Left ventricle myocardium inferior (tissue), 1 donor: ENCODE measurements around the gene METRN. TPM values are rescaled to one million over a fixed set of nuclear protein-coding genes. Genes with fewer than 3 reads are reported as not detected.
A peak's percentile ranks its signal among the peaks of the same experiment; 100 is the strongest.

Experiments
- DNase-seq: peaks from one replicate; pipeline ENCODE4 v3.0.0-alpha.2; 2020
- H3K27ac ChIP-seq: fragments of 200-600 bp; replicated peaks from 2 replicates; pipeline ENCODE4 v1.8.0; 2021
- H3K27me3 ChIP-seq: fragments of 200-600 bp; 2 replicates; pipeline ENCODE4 v1.8.0; 2021; ENCODE audit warnings: low read depth
- H3K36me3 ChIP-seq: fragments of 200-600 bp; 2 replicates; pipeline ENCODE4 v1.8.0; 2021
- H3K4me1 ChIP-seq: fragments of 200-600 bp; 2 replicates; pipeline ENCODE4 v1.8.0; 2021
- H3K4me3 ChIP-seq: fragments of 200-600 bp; 2 replicates; pipeline ENCODE4 v1.8.0; 2021; ENCODE audit warnings: mild to moderate bottlenecking, moderate library complexity
- H3K9me3 ChIP-seq: fragments of 200-600 bp; replicated peaks from 2 replicates; pipeline ENCODE4 v1.8.0; 2021
- CTCF ChIP-seq: fragments of 200-600 bp; IDR thresholded peaks from 2 replicates; pipeline ENCODE4 v1.8.0; 2021; ENCODE audit warnings: antibody characterized with exemption, mild to moderate bottlenecking, borderline replicate concordance
- intact Hi-C: fragments of 100-400 bp; cut with micrococcal nuclease; formaldehyde crosslinking; loops from one replicate; pipeline ENCODE4 v1.11.0; 2022
- total RNA-seq: library from RNA; stranded (reverse); fragmentation: NEBNext Ultra II Directional; extraction: Animal tissue kit (Norgen Biotek cat#: 25700); gene quantifications from one replicate; pipeline ENCODE4 v1.2.1, GENCODE V29; 2021
- donor health status: DM: no; HTN: yes; CAD: no; lungs with severe emphysema.

The METRN gene
- total RNA-seq, 1 donor from 2014 or later, result 62.5 TPM

GRCh38 chr16:682493-683395 is 32.2 kb upstream of the METRN start:
- H3K27me3 ChIP-seq, result peaks cover 4% of the 10 kb centered on the region
- intact Hi-C loops, result no loop called here
- peaks cover 33% of the 10 kb centered on the region for H3K36me3 ChIP-seq
- H3K9me3 ChIP-seq, result no peaks in the 10 kb centered on the region
- H3K4me3 ChIP-seq, result peak overlapping the region; percentile 88
- TF ChIP-seq CTCF, result no peak
- peaks cover 71% of the 10 kb centered on the region for H3K4me1 ChIP-seq
- H3K27ac ChIP-seq, result peak overlapping the region; percentile 85
- DNase-seq, result no peak

GRCh38 chr16:683396-684070 is 31.4 kb upstream of the METRN start:
- peaks cover 73% of the 10 kb centered on the region for H3K4me1 ChIP-seq
- intact Hi-C loops, result no loop called here
- peaks cover 35% of the 10 kb centered on the region for H3K36me3 ChIP-seq
- peak overlapping the region; percentile 79 for H3K4me3 ChIP-seq
- H3K9me3 ChIP-seq, result no peaks in the 10 kb centered on the region
- H3K27me3 ChIP-seq, result no peaks in the 10 kb centered on the region
- TF ChIP-seq CTCF, result no peak
- DNase-seq, result no peak
- peak overlapping the region; percentile 85 for H3K27ac ChIP-seq

GRCh38 chr16:684071-684794 is 30.7 kb upstream of the METRN start, which contains the start of gene JMJD8:
Gene JMJD8, minus strand, starts transcription at chr16:684334. Its CDS starts 15 bp downstream, at chr16:684319.
- Histone ChIP-seq H3K36me3 (peaks cover 35% of the 10 kb centered on the region), H3K9me3 (no peaks in the 10 kb centered on the region), H3K4me1 (peaks cover 73% of the 10 kb centered on the region), H3K4me3 (peak within 1 kb of the TSS; percentile 79), H3K27ac (peak within 1 kb of the TSS; percentile 85), H3K27me3 (no peaks in the 10 kb centered on the region)
- DNase-seq, result peak; percentile 98
- intact Hi-C loops, result no loop called here
- TF ChIP-seq CTCF, result no peak

GRCh38 chr16:684961-685696 is 29.8 kb upstream of the METRN start:
- Histone ChIP-seq H3K27me3 (no peaks in the 10 kb centered on the region), H3K4me1 (peaks cover 75% of the 10 kb centered on the region), H3K4me3 (peak overlapping the region; percentile 79), H3K36me3 (peaks cover 35% of the 10 kb centered on the region), H3K27ac (peak overlapping the region; percentile 85), H3K9me3 (no peaks in the 10 kb centered on the region)
- intact Hi-C loops, result no loop called here
- DNase-seq, result no peak
- TF ChIP-seq CTCF, result no peak

- TF ChIP-seq CTCF, result peak; percentile 45
- Histone ChIP-seq H3K36me3 (peaks cover 35% of the 10 kb centered on the region), H3K4me3 (no peak overlapping the region), H3K4me1 (peaks cover 75% of the 10 kb centered on the region), H3K27ac (no peak overlapping the region), H3K9me3 (no peaks in the 10 kb centered on the region), H3K27me3 (no peaks in the 10 kb centered on the region)
- intact Hi-C loops, result no loop called here
- no peak for DNase-seq
These were observed 29.0 kb upstream of the METRN start for GRCh38 chr16:685967-686366.
